Measurements from ENCODE around the gene RNF141.

RNF141 gene

GRCh38 chr11:10581481-10582019 lies 40.6 kb upstream of the RNF141 start:
- no peak for TF ChIP-seq CTCF (IDR thresholded peaks at IDR 0.05; ENCODE audit: control insufficient read depth, insufficient read depth, low read depth, low read length, missing control alignments)
- no peak for DNase-seq (ENCODE audit: low read depth)
- H3K4me3 ChIP-seq (ENCODE audit: control insufficient read depth, low read depth, low read length): no peak overlapping the region

GRCh38 chr11:10580623-10581022 lies 39.6 kb upstream of the RNF141 start:
- H3K4me3 ChIP-seq (ENCODE audit: control insufficient read depth, low read depth, low read length): no peak overlapping the region
- no peak for TF ChIP-seq CTCF (IDR thresholded peaks at IDR 0.05; ENCODE audit: control insufficient read depth, insufficient read depth, low read depth, low read length, missing control alignments)
- DNase-seq (ENCODE audit: low read depth): no peak

GRCh38 chr11:10579700-10580099 lies 38.7 kb upstream of the RNF141 start:
- no peak for DNase-seq (ENCODE audit: low read depth)
- H3K4me3 ChIP-seq (ENCODE audit: control insufficient read depth, low read depth, low read length): no peak overlapping the region
- no peak for TF ChIP-seq CTCF (IDR thresholded peaks at IDR 0.05; ENCODE audit: control insufficient read depth, insufficient read depth, low read depth, low read length, missing control alignments)

- TF ChIP-seq CTCF (IDR thresholded peaks at IDR 0.05; ENCODE audit: control insufficient read depth, insufficient read depth, low read depth, low read length, missing control alignments): no peak
- no peak for DNase-seq (ENCODE audit: low read depth)
- H3K4me3 ChIP-seq (ENCODE audit: control insufficient read depth, low read depth, low read length): no peak overlapping the region
These were observed 35.0 kb upstream of the RNF141 start for GRCh38 chr11:10576035-10576398.

GRCh38 chr11:10575346-10576034 lies 34.5 kb upstream of the RNF141 start:
- TF ChIP-seq CTCF (IDR thresholded peaks at IDR 0.05; ENCODE audit: control insufficient read depth, insufficient read depth, low read depth, low read length, missing control alignments): no peak
- DNase-seq (ENCODE audit: low read depth): no peak
- no peak overlapping the region for H3K4me3 ChIP-seq (ENCODE audit: control insufficient read depth, low read depth, low read length)

- H3K4me3 ChIP-seq (ENCODE audit: control insufficient read depth, low read depth, low read length): no peak overlapping the region
- TF ChIP-seq CTCF (IDR thresholded peaks at IDR 0.05; ENCODE audit: control insufficient read depth, insufficient read depth, low read depth, low read length, missing control alignments): no peak
- no peak for DNase-seq (ENCODE audit: low read depth)
These were observed 32.6 kb upstream of the RNF141 start for GRCh38 chr11:10573556-10573955.

Measured in AG09309 (cell line).